Parathyroid adenoma (tissue), 2 donors: ENCODE results near the gene TEX19.

ENCODE experiments used
- H2AFZ ChIP-seq: fragments of 300-600 bp; sonication (generic); one replicate; pipeline ENCODE4 v1.7.0; 2017; ENCODE audit warnings: antibody characterized with exemption, mild to moderate bottlenecking
- H3K27ac ChIP-seq: fragments of 300-600 bp; sonication (generic); one replicate; pipeline ENCODE4 v1.7.0; 2017
- H3K27me3 ChIP-seq: fragments of 300-600 bp; sonication (generic); one replicate; pipeline ENCODE4 v1.7.0; 2017; ENCODE audit warnings: low read length; ENCODE audit not compliant: control insufficient read depth, insufficient read depth
- H3K36me3 ChIP-seq: fragments of 300-600 bp; sonication (generic); one replicate; pipeline ENCODE4 v1.7.0; 2017; ENCODE audit warnings: low read length; ENCODE audit not compliant: control insufficient read depth, insufficient read depth
- H3K4me1 ChIP-seq: fragments of 300-600 bp; sonication (generic); one replicate; pipeline ENCODE4 v1.7.0; 2017; ENCODE audit warnings: control low read depth
- H3K4me2 ChIP-seq: fragments of 300-600 bp; sonication (generic); one replicate; pipeline ENCODE4 v1.7.0; 2017; ENCODE audit warnings: low read length
- H3K4me3 ChIP-seq: fragments of 300-600 bp; sonication (generic); one replicate; pipeline ENCODE4 v1.7.0; 2017; ENCODE audit warnings: low read depth, low read length
- H3K79me2 ChIP-seq: fragments of 300-600 bp; sonication (generic); one replicate; pipeline ENCODE4 v1.7.0; 2017; ENCODE audit warnings: control low read depth
- H3K9ac ChIP-seq: fragments of 300-600 bp; sonication (generic); one replicate; pipeline ENCODE4 v1.7.0; 2017; ENCODE audit warnings: mild to moderate bottlenecking
- H3K9me3 ChIP-seq: fragments of 300-600 bp; sonication (generic); one replicate; pipeline ENCODE4 v1.7.0; 2017; ENCODE audit warnings: low read length; ENCODE audit not compliant: control insufficient read depth
- CTCF ChIP-seq: fragments of 300-600 bp; sonication (generic); IDR thresholded peaks from one replicate; pipeline ENCODE4 v1.7.0; 2017; ENCODE audit warnings: antibody characterized with exemption, mild to moderate bottlenecking
- donor health status: primary hyperparathyroidism.

TEX19 gene

GRCh38 chr17:82349287-82349701 lies 9.8 kb upstream of the TEX19 start:
- H3K27ac ChIP-seq: no peak overlapping the region
- H3K4me1 ChIP-seq: no peaks in the 10 kb centered on the region
- H2AFZ ChIP-seq: no peak overlapping the region
- no peak overlapping the region for H3K4me3 ChIP-seq
- no peak overlapping the region for H3K9ac ChIP-seq
- no peaks in the 10 kb centered on the region for H3K36me3 ChIP-seq
- H3K79me2 ChIP-seq: no peaks in the 10 kb centered on the region
- H3K9me3 ChIP-seq: no peaks in the 10 kb centered on the region
- no peak overlapping the region for H3K4me2 ChIP-seq
- TF ChIP-seq CTCF: no peak
- no peaks in the 10 kb centered on the region for H3K27me3 ChIP-seq

GRCh38 chr17:82350182-82351030 lies 8.6 kb upstream of the TEX19 start:
- H3K79me2 ChIP-seq: no peaks in the 10 kb centered on the region
- no peaks in the 10 kb centered on the region for H3K9me3 ChIP-seq
- no peak overlapping the region for H3K4me2 ChIP-seq
- H2AFZ ChIP-seq: no peak overlapping the region
- H3K36me3 ChIP-seq: no peaks in the 10 kb centered on the region
- H3K9ac ChIP-seq: no peak overlapping the region
- H3K27ac ChIP-seq: no peak overlapping the region
- no peak overlapping the region for H3K4me3 ChIP-seq
- TF ChIP-seq CTCF: no peak
- H3K4me1 ChIP-seq: no peaks in the 10 kb centered on the region
- no peaks in the 10 kb centered on the region for H3K27me3 ChIP-seq

- Histone ChIP-seq H3K9ac (no peak overlapping the region), H2AFZ (no peak overlapping the region), H3K27me3 (no peaks in the 10 kb centered on the region), H3K79me2 (no peaks in the 10 kb centered on the region), H3K9me3 (no peaks in the 10 kb centered on the region), H3K36me3 (no peaks in the 10 kb centered on the region), H3K4me1 (no peaks in the 10 kb centered on the region), H3K4me2 (no peak overlapping the region), H3K27ac (no peak overlapping the region), H3K4me3 (no peak overlapping the region)
- no peak for TF ChIP-seq CTCF
Measured at GRCh38 chr17:82351254-82351712, 7.8 kb upstream of the TEX19 start.

GRCh38 chr17:82351713-82352488 lies 7.1 kb upstream of the TEX19 start:
- no peak overlapping the region for H3K9ac ChIP-seq
- H2AFZ ChIP-seq: peak overlapping the region; percentile 40
- H3K27ac ChIP-seq: no peak overlapping the region
- H3K4me2 ChIP-seq: no peak overlapping the region
- H3K4me3 ChIP-seq: no peak overlapping the region
- peak; percentile 95 for TF ChIP-seq CTCF
- no peaks in the 10 kb centered on the region for H3K9me3 ChIP-seq
- no peaks in the 10 kb centered on the region for H3K4me1 ChIP-seq
- H3K79me2 ChIP-seq: no peaks in the 10 kb centered on the region
- H3K27me3 ChIP-seq: no peaks in the 10 kb centered on the region
- no peaks in the 10 kb centered on the region for H3K36me3 ChIP-seq
